ENCODE results near the gene PTPRN2.

DNA sequence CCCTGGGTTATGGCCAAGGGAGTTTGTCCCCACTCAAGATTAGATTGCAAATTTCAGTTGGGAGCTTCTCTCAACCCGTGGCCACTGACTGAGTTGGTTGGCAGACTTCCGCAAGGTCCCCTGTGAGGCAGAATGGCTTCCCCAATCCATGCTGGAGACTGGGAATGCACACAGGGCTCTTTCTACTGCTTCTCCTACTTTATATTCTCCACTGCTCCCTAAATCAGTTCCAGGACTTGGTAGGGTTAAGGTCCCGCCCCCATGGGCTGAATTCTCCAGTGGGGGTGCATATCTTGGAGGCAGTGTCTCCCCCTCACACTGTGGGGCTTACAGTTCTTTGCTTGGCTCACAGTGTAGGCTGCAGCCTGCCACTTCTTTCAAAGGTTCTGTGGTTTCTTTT is 404.2 kb downstream of the PTPRN2 start:
- TF ChIP-seq, protein P1, sequence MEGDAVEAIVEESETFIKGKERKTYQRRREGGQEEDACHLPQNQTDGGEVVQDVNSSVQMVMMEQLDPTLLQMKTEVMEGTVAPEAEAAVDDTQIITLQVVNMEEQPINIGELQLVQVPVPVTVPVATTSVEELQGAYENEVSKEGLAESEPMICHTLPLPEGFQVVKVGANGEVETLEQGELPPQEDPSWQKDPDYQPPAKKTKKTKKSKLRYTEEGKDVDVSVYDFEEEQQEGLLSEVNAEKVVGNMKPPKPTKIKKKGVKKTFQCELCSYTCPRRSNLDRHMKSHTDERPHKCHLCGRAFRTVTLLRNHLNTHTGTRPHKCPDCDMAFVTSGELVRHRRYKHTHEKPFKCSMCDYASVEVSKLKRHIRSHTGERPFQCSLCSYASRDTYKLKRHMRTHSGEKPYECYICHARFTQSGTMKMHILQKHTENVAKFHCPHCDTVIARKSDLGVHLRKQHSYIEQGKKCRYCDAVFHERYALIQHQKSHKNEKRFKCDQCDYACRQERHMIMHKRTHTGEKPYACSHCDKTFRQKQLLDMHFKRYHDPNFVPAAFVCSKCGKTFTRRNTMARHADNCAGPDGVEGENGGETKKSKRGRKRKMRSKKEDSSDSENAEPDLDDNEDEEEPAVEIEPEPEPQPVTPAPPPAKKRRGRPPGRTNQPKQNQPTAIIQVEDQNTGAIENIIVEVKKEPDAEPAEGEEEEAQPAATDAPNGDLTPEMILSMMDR (IDR thresholded peaks at IDR 0.05): no peak
- no peak for TF ChIP-seq POLR2A (IDR thresholded peaks at IDR 0.05)
- no peak for TF ChIP-seq POLR2AphosphoS5 (IDR thresholded peaks at IDR 0.05)
